ENCODE results near the gene E2F3. TPM values are rescaled to one million over a fixed set of nuclear protein-coding genes. Genes with fewer than 3 reads are reported as not detected.

Gene E2F3
- polyA plus RNA-seq, 3 donors, result 7.5 to 14.6 (median 8.9) TPM

- WGBS (ENCODE audit: insufficient coverage), result no CpG with 5 or more reads among the region's 1 CpG
- H3K27me3 Mint-ChIP-seq (ENCODE audit: low read depth in 3 of 3), result no peaks in the 10 kb centered on the region
- Histone ChIP-seq H3K36me3 (replicated peaks in 1 of 2; ENCODE audit: control insufficient read depth in 1 of 2, insufficient read depth in 2 of 2, low read length in 2 of 2) (peaks cover 8 to 53% of the 10 kb centered on the region in 2 donors), H3K9ac (ENCODE audit: insufficient read depth, low read length, poor library complexity, severe bottlenecking) (no peak overlapping the region), H2AFZ (ENCODE audit: insufficient read depth, low read depth, low read length, poor library complexity, severe bottlenecking) (no peak overlapping the region), H3K4me2 (replicated peaks; ENCODE audit: extremely low read depth, low read length, poor library complexity, severe bottlenecking) (no peak overlapping the region), H4K20me1 (ENCODE audit: insufficient read depth, low read length) (no peaks in the 10 kb centered on the region), H3K27me3 (ENCODE audit: control insufficient read depth in 2 of 2, insufficient read depth in 2 of 2, low read length in 2 of 2) (no peaks in the 10 kb centered on the region), H3K27ac (ENCODE audit: low read depth in 1 of 2, low read length in 2 of 2) (no peak overlapping the region), H3K79me2 (ENCODE audit: insufficient read depth, low read length) (peaks cover 73% of the 10 kb centered on the region), H3K9me3 (replicated peaks in 1 of 2; ENCODE audit: control insufficient read depth in 1 of 2, insufficient read depth in 1 of 2, low read length in 2 of 2) (no peaks in the 10 kb centered on the region), H3K4me1 (ENCODE audit: control insufficient read depth in 1 of 2, insufficient read depth in 2 of 2, low read length in 2 of 2) (peaks cover 11 to 22% of the 10 kb centered on the region in 2 donors), H3K4me3 (replicated peaks in 1 of 3; ENCODE audit: low read depth in 2 of 3, low read length in 3 of 3) (no peak overlapping the region)
- no peak for TF ChIP-seq CTCF (IDR thresholded peaks at IDR 0.05)
- no peak for DNase-seq
- H3K27ac Mint-ChIP-seq, result no peak overlapping the region
- H3K4me3 Mint-ChIP-seq, result no peak overlapping the region
- H3K9me3 Mint-ChIP-seq, result no peaks in the 10 kb centered on the region
- peaks cover 39 to 43% of the 10 kb centered on the region in 2 donors for H3K36me3 Mint-ChIP-seq
- intact Hi-C loops (cut with micrococcal nuclease), result loop anchor here in 1 of 2 donors (10.0 kb wide), 1 partner anchor 213 kb away; no protein-coding TSS in a partner anchor
- H3K4me1 Mint-ChIP-seq, result peaks cover 14% of the 10 kb centered on the region
These were observed 136.5 kb downstream of the E2F3 start for GRCh38 chr6:20538131-20538662.

GRCh38 chr6:20538907-20539306 is 137.2 kb downstream of the E2F3 start:
- H3K4me2 ChIP-seq (replicated peaks; ENCODE audit: extremely low read depth, low read length, poor library complexity, severe bottlenecking), result no peak overlapping the region
- intact Hi-C loops (cut with micrococcal nuclease), result loop anchor here in 1 of 2 donors (10.0 kb wide), 1 partner anchor 214 kb away; no protein-coding TSS in a partner anchor
- H3K79me2 ChIP-seq (ENCODE audit: insufficient read depth, low read length), result peaks cover 76% of the 10 kb centered on the region

More at GRCh38 chr6:20538907-20539306, 137.2 kb downstream of the E2F3 start:
- H4K20me1 ChIP-seq (ENCODE audit: insufficient read depth, low read length), result no peaks in the 10 kb centered on the region
- H3K9ac ChIP-seq (ENCODE audit: insufficient read depth, low read length, poor library complexity, severe bottlenecking), result no peak overlapping the region
- no peak overlapping the region for H3K4me3 ChIP-seq (replicated peaks in 1 of 3; ENCODE audit: low read depth in 2 of 3, low read length in 3 of 3)
- peaks cover 8 to 54% of the 10 kb centered on the region in 2 donors for H3K36me3 ChIP-seq (replicated peaks in 1 of 2; ENCODE audit: control insufficient read depth in 1 of 2, insufficient read depth in 2 of 2, low read length in 2 of 2)
- Mint-ChIP-seq H3K4me3 (no peak overlapping the region), H3K27ac (no peak overlapping the region), H3K27me3 (ENCODE audit: low read depth in 3 of 3) (no peaks in the 10 kb centered on the region), H3K9me3 (no peaks in the 10 kb centered on the region), H3K4me1 (peaks cover 11% of the 10 kb centered on the region), H3K36me3 (peaks cover 41 to 47% of the 10 kb centered on the region in 2 donors)
- H3K27me3 ChIP-seq (ENCODE audit: control insufficient read depth in 2 of 2, insufficient read depth in 2 of 2, low read length in 2 of 2), result no peaks in the 10 kb centered on the region
- TF ChIP-seq CTCF (IDR thresholded peaks at IDR 0.05), result no peak
- no peak overlapping the region for H2AFZ ChIP-seq (ENCODE audit: insufficient read depth, low read depth, low read length, poor library complexity, severe bottlenecking)
- no peak overlapping the region for H3K27ac ChIP-seq (ENCODE audit: low read depth in 1 of 2, low read length in 2 of 2)
- 100% methylated on average over 2 of the region's 4 CpGs for WGBS (ENCODE audit: insufficient coverage)
- peaks cover 9 to 18% of the 10 kb centered on the region in 2 donors for H3K4me1 ChIP-seq (ENCODE audit: control insufficient read depth in 1 of 2, insufficient read depth in 2 of 2, low read length in 2 of 2)
- H3K9me3 ChIP-seq (replicated peaks in 1 of 2; ENCODE audit: control insufficient read depth in 1 of 2, insufficient read depth in 1 of 2, low read length in 2 of 2), result no peaks in the 10 kb centered on the region
- DNase-seq, result no peak

All from CD14-positive monocyte (primary cell).